GM12878 (cell line): ENCODE measurements around the gene LBR. TPM values are rescaled to one million over a fixed set of nuclear protein-coding genes. Genes with fewer than 3 reads are reported as not detected.

Experiments used
- ATAC-seq: fragments of 200-7000 bp; cut with Tn5 transposase; 3 replicates; pipeline ENCODE4 v1.9.1; 2020; ENCODE audit warnings: mild to moderate bottlenecking, moderate library complexity
- BruUV-seq: library from RNA; stranded (reverse); fragments of 400-500 nt; replicated peaks from 2 replicates; lab custom pipeline; 2021; lab: Mats Ljungman, UMichigan
- CTCF ChIA-PET: fragments of 300-600 bp; sonication (Branson Sonifier 250); formaldehyde crosslinking; extraction: SDS; loops from one replicate; lab custom pipeline; 2021; ENCODE audit warnings: inconsistent platforms; lab: Yijun Ruan, JAX
- POLR2A ChIA-PET: fragments of 350-600 bp; formaldehyde crosslinking; extraction: SDS; loops from one replicate; lab custom pipeline; 2021; ENCODE audit warnings: inconsistent platforms; lab: Charles Lee
- RAD21 ChIA-PET: fragments of 300-600 bp; sonication (Branson Sonifier 250); formaldehyde crosslinking; loops from one replicate; lab custom pipeline; 2023; ENCODE audit warnings: antibody characterized with exemption; ENCODE audit not compliant: unreplicated experiment; lab: Charles Lee
- SMC1A ChIA-PET: fragments of 300-600 bp; sonication (Branson Sonifier 250); formaldehyde crosslinking; loops from one replicate; lab custom pipeline; 2023; ENCODE audit not compliant: unreplicated experiment, uncharacterized antibody; lab: Charles Lee
- DNase-seq: peaks from one replicate; pipeline ENCODE4 v3.0.0-alpha.2; 2011; ENCODE audit warnings: low read depth, low spot score
- FAIRE-seq: peaks from 3 replicates; lab custom pipeline; 2011; peaks lifted over from hg19 to GRCh38; lab: Jason Lieb, UNC
- H2AFZ ChIP-seq: 2 replicates; pipeline ENCODE4 v1.6.0; 2011; ENCODE audit warnings: low read depth, low read length, control low read depth; ENCODE audit not compliant: control insufficient read depth
- H3K27ac ChIP-seq: 2 replicates; pipeline ENCODE4 v1.5.1; 2011; ENCODE audit warnings: control low read depth; ENCODE audit not compliant: control insufficient read depth, insufficient read depth
- H3K27me3 ChIP-seq, 2 experiments: replicated peaks in 1 of 2; 2 replicates each; pipeline versions ENCODE4 v1.6.0 to v1.6.1; 2011; ENCODE audit warnings: low read length in 1 of 2; ENCODE audit not compliant: control insufficient read depth in 2 of 2, insufficient read depth in 2 of 2
- H3K36me3 ChIP-seq, 2 experiments: 2 replicates each; pipeline ENCODE4 v1.5.1; 2011; ENCODE audit warnings: low read length in 1 of 2; ENCODE audit not compliant: control insufficient read depth in 2 of 2, insufficient read depth in 2 of 2
- H3K4me1 ChIP-seq: 2 replicates; pipeline ENCODE4 v1.6.1; 2011; ENCODE audit warnings: mild to moderate bottlenecking, low read length, moderate library complexity, mixed read lengths; ENCODE audit not compliant: control insufficient read depth, insufficient read depth
- H3K4me2 ChIP-seq: 2 replicates; pipeline ENCODE4 v1.6.0; 2011; ENCODE audit warnings: control low read depth; ENCODE audit not compliant: control insufficient read depth, insufficient read depth
- H3K4me3 ChIP-seq: fragments of 200-600 bp; sonication (generic); 2 replicates; pipeline ENCODE4 v1.5.1; 2016
- H3K79me2 ChIP-seq: 2 replicates; pipeline ENCODE4 v1.6.0; 2011; ENCODE audit warnings: low read length; ENCODE audit not compliant: control insufficient read depth, insufficient read depth
- H3K9ac ChIP-seq: 2 replicates; pipeline ENCODE4 v1.8.0; 2011; ENCODE audit warnings: low read length, control low read depth, mixed read lengths; ENCODE audit not compliant: control insufficient read depth, insufficient read depth
- H3K9me3 ChIP-seq: replicated peaks from 3 replicates; pipeline ENCODE4 v1.5.1; 2011; ENCODE audit warnings: mild to moderate bottlenecking, low read length; ENCODE audit not compliant: control insufficient read depth, insufficient read depth
- H4K20me1 ChIP-seq: 2 replicates; pipeline ENCODE4 v1.6.0; 2011; ENCODE audit not compliant: control insufficient read depth, insufficient read depth
- BCL11A ChIP-seq: IDR thresholded peaks from 2 replicates; pipeline ENCODE4 v1.6.1; 2011; ENCODE audit warnings: low read depth, low read length
- ESRRA ChIP-seq: IDR thresholded peaks from 2 replicates; pipeline ENCODE4 v1.6.1; 2012; ENCODE audit warnings: mild to moderate bottlenecking, low read length, improper control_type of control experiment
- IKZF1 ChIP-seq: fragments of 450-650 bp; conservative IDR thresholded peaks from 2 replicates; pipeline ENCODE4 v1.6.1; 2017; ENCODE audit warnings: antibody characterized with exemption, mild to moderate bottlenecking
- MEF2A ChIP-seq: IDR thresholded peaks from 2 replicates; pipeline ENCODE4 v1.6.1; 2011; ENCODE audit warnings: low read depth, mild to moderate bottlenecking, low read length, moderate library complexity; ENCODE audit not compliant: insufficient read depth
- MXI1 ChIP-seq: fragments of 150-350 bp; IDR thresholded peaks from 2 replicates; pipeline ENCODE4 v1.6.1; 2011; ENCODE audit warnings: low read depth, mild to moderate bottlenecking, inconsistent platforms, low read length, improper control_type of control experiment
- NFIC ChIP-seq: IDR thresholded peaks from 2 replicates; pipeline ENCODE4 v1.6.1; 2012; ENCODE audit warnings: low read depth, mild to moderate bottlenecking, inconsistent platforms, low read length, moderate library complexity
- NFXL1 ChIP-seq: fragments of 450-650 bp; IDR thresholded peaks from 2 replicates; pipeline ENCODE4 v1.6.1; 2017; ENCODE audit warnings: antibody characterized with exemption, mild to moderate bottlenecking, borderline replicate concordance
- PKNOX1 ChIP-seq: fragments of 450-650 bp; IDR thresholded peaks from 2 replicates; pipeline ENCODE4 v1.6.1; 2016; ENCODE audit warnings: mild to moderate bottlenecking
- POLR2A ChIP-seq: IDR thresholded peaks from 2 replicates; pipeline ENCODE4 v1.6.1; 2011; ENCODE audit warnings: low read depth, mild to moderate bottlenecking, low read length
- POLR2AphosphoS5 ChIP-seq: IDR thresholded peaks from 2 replicates; pipeline ENCODE4 v1.6.1; 2011; ENCODE audit warnings: mild to moderate bottlenecking, low read length, inconsistent platforms
- RUNX3 ChIP-seq: IDR thresholded peaks from 2 replicates; pipeline ENCODE4 v1.6.1; 2012; ENCODE audit warnings: low read length, inconsistent platforms
- STAT3 ChIP-seq: IDR thresholded peaks from 2 replicates; pipeline ENCODE4 v1.6.1; 2011; ENCODE audit warnings: low read depth, low read length, improper control_type of control experiment
- SUPT20H ChIP-seq: IDR thresholded peaks from 2 replicates; pipeline ENCODE4 v1.6.1; 2011; ENCODE audit warnings: low read depth, mild to moderate bottlenecking, low read length, moderate library complexity, borderline replicate concordance; ENCODE audit not compliant: control insufficient read depth
- WGBS: methylation state at CpG from one replicate; pipeline ENCODE4 v1.1.6; 2016; ENCODE audit warnings: low lambda C conversion rate; ENCODE audit not compliant: insufficient replicate concordance, insufficient coverage; ENCODE audit errors: missing lambda C conversion rate; 5-methylcytosine and 5-hydroxymethylcytosine counted together
- in situ Hi-C: fragments of 300-500 bp; cut with MboI; formaldehyde crosslinking; loops from 9 replicates; pipeline ENCODE4 v1.14.3; 2018; ENCODE audit warnings: mixed read lengths
- intact Hi-C: fragments of 100-400 bp; cut with micrococcal nuclease; formaldehyde crosslinking; loops from one replicate; pipeline ENCODE4 v1.14.2; 2022; ENCODE audit not compliant: unreplicated experiment
- polyA plus RNA-seq, 11 experiments: library from polyadenylated mRNA; depleted of rRNA in 4 of 11; unstranded in 6 of 11; stranded (reverse) in 5 of 11; fragments of >200 nt; fragmentation: Nextera tagmentation in 4 of 11; fragmentation: Illumina TruSeq in 1 of 11; extraction: Ambion mirVana in 4 of 11; extraction: Trizol in 1 of 11; gene quantifications; 1 replicate in 1 of 11; 2 replicates in 10 of 11; pipeline versions ENCODE4 v1.2.1 to v1.2.3, GENCODE V29; 2011 to 2016; ENCODE audit warnings: inconsistent platforms in 2 of 11, missing spikeins in 2 of 11, low read depth in 1 of 11
- total RNA-seq, 4 experiments: library from RNA; depleted of rRNA in 3 of 4; stranded (reverse); fragments of >200 nt in 3 of 4; fragmentation: Illumina TruSeq in 1 of 4; extraction: Trizol in 1 of 4; gene quantifications; 2 replicates each; pipeline versions ENCODE4 v1.2.1 to v1.2.3, GENCODE V29; 2013 to 2021
- TF ChIP-seq, protein P1 (sequence below): fragments of 450-650 bp; IDR thresholded peaks from 2 replicates; pipeline ENCODE4 v1.6.1; 2017; ENCODE audit warnings: mild to moderate bottlenecking

Gene LBR
- total and polyA plus RNA-seq, 10 of the 15 experiments (the other 5 are each of a cell fraction or from before 2014, with no cell fraction given) = 81.8 to 178 (median 114) TPM

DNA sequence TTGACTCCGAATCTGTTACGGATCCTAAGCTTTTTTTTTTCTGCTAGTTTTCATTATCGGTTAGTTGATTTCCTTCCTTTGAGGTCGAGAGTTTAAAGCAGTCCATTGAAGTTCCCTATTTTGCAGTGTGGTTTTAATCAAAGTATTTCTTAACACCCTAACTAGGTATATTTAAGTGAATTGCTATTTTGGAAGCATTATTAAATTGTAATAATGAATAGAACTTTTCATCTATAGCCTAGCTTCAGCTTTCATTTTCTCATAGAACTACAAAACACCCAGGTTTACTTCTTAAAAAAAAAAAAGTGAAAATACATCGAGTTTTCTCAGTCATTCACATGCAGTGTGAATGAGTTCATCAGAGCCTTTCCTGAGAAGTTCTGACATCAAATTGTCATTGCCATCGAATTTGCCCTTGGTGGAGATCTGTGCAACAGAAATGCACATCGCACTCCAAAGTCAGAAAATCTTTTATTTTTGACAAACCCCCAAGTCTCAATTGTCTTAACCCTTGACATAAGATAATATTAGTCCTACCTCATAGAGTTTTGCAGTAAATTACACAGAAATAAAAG is 1.1 kb upstream of the LBR start (continued):
- TF ChIP-seq, protein P1, sequence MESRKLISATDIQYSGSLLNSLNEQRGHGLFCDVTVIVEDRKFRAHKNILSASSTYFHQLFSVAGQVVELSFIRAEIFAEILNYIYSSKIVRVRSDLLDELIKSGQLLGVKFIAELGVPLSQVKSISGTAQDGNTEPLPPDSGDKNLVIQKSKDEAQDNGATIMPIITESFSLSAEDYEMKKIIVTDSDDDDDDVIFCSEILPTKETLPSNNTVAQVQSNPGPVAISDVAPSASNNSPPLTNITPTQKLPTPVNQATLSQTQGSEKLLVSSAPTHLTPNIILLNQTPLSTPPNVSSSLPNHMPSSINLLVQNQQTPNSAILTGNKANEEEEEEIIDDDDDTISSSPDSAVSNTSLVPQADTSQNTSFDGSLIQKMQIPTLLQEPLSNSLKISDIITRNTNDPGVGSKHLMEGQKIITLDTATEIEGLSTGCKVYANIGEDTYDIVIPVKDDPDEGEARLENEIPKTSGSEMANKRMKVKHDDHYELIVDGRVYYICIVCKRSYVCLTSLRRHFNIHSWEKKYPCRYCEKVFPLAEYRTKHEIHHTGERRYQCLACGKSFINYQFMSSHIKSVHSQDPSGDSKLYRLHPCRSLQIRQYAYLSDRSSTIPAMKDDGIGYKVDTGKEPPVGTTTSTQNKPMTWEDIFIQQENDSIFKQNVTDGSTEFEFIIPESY = no peak
- TF ChIP-seq IKZF1 (no peak), RUNX3 (peak; percentile 52), MEF2A (no peak)

DNA sequence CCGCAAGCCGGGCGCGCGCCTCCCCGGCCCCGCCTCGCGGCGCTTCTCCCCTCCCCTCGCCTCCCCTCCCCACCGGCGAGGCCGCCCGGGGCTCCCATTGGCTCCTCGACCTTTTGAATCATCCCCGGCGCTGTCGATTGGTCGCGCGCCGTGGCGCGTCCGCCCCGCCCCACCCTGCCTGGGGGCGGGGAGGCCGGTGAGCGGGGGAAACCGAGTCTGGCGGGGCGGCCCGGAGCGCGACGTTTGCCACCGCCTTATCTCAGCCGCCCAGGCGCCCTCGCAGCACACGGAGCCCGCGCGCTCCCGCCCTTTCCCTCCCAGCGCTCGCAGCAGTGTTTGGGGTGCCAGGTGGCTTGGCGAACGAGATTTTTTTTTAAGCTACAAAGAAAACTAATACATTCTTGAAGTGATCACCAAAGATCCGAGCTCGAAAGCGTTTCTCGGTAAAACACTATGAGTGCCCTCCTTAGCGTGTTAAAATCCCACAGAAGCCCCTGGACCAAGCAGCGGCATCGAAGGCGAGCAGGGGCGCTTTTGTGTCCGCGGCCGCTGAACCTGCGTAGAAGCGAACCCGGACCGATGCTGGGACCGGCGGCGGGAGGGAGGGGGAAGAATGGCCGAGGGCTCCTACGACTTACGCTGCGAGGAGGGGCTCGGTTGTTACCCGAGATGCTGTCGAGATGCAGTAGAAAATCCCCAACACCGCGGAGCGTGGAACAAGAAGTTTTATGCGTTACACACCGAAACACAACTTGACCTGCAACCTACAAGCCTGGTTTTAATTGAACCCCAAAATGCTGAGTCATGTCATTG is 436 bp upstream of the LBR start:
- H3K9me3 ChIP-seq = no peaks in the 10 kb centered on the region; the same call in 2 of the 3 replicates
- H3K79me2 ChIP-seq = peaks cover 46% of the 10 kb centered on the region
- peaks cover 0 to under 1% of the 10 kb centered on the region in 2 experiments; a peak in 2 of 4 replicates for H3K36me3 ChIP-seq
- intact Hi-C loops = loop anchor here (1.0 to 2.0 kb wide), 2 partner anchors 17 to 39 kb away; no protein-coding TSS in a partner anchor
- in situ Hi-C loops = no loop called here
- under 1% methylated on average over 50 of the region's 81 CpGs for WGBS
- FAIRE-seq (peak; percentile 23), ATAC-seq (peak; percentile 92), DNase-seq (peak; percentile 65)
- H4K20me1 ChIP-seq = peaks cover 7% of the 10 kb centered on the region; the same call in 1 of the 2 replicates
- RAD21 ChIA-PET = interaction anchor here (1.3 to 2.8 kb wide), 2 partner anchors 13 to 39 kb away, joined by 5 to 13 read pairs; no protein-coding TSS in a partner anchor
- SMC1A ChIA-PET = interaction anchor here (8.1 kb wide), 1 partner anchor 15 kb away, joined by 108 read pairs; no protein-coding TSS in a partner anchor
- H3K27me3 ChIP-seq = no peaks in the 10 kb centered on the region
- H2AFZ ChIP-seq = peak overlapping the region; percentile 92
- peak overlapping the region; percentile 98 for H3K9ac ChIP-seq
- CTCF ChIA-PET = interaction anchor here (1.1 to 6.9 kb wide), 4 partner anchors 13 to 110 kb away, joined by 3 to 53 read pairs (median 5); no protein-coding TSS in a partner anchor
- TSS peak; percentile 89 for BruUV-seq
- peak overlapping the region; percentile 75 for H3K4me2 ChIP-seq
- peak overlapping the region; percentile 80 for H3K4me3 ChIP-seq
- H3K4me1 ChIP-seq = peaks cover 17% of the 10 kb centered on the region
- H3K27ac ChIP-seq = peak overlapping the region; percentile 96
- POLR2A ChIA-PET = interaction anchor here (0.6 to 4.0 kb wide), 8 partner anchors 13 to 742 kb away, joined by 3 to 31 read pairs (median 4); partner anchors contain the start of gene SDE2
- TF ChIP-seq PKNOX1 (no peak), NFIC (peak; percentile 45; the same call in 1 of the 2 replicates), ESRRA (no peak), POLR2A (peak; percentile 93), STAT3 (no peak), POLR2AphosphoS5 (0 out of 2 replicates have a peak, but pooled peaks have one; percentile 46), NFXL1 (no peak), BCL11A (no peak), MXI1 (no peak; the same call in 1 of the 2 replicates), SUPT20H (no peak)
